ENCODE results near the gene FAAP20.
A peak's percentile ranks its signal among the peaks of the same experiment; 100 is the strongest.

Gene FAAP20

GRCh38 chr1:2194319-2194897 is at the start of gene FAAP20:
FAAP20 (minus strand) TSS chr1:2194772; CDS start chr1:2194749, 23 bp downstream.
- DNase-seq = peak; percentile 61

GRCh38 chr1:2242814-2243725 is 48.5 kb upstream of the FAAP20 start:
- no peak for DNase-seq

GRCh38 chr1:2241820-2242219 is 47.2 kb upstream of the FAAP20 start:
- DNase-seq = no peak

GRCh38 chr1:2240270-2241156 is 45.9 kb upstream of the FAAP20 start:
- DNase-seq = peak; percentile 76

- DNase-seq = no peak
These were observed 44.9 kb upstream of the FAAP20 start for GRCh38 chr1:2239384-2239985.

GRCh38 chr1:2239013-2239370 is 44.4 kb upstream of the FAAP20 start:
- DNase-seq = no peak

GRCh38 chr1:2238361-2239012 is 43.9 kb upstream of the FAAP20 start:
- no peak for DNase-seq

GRCh38 chr1:2237773-2238172 is 43.2 kb upstream of the FAAP20 start:
- no peak for DNase-seq

GRCh38 chr1:2236695-2237677 is 42.4 kb upstream of the FAAP20 start:
- DNase-seq = no peak

- no peak for DNase-seq
These were observed 40.9 kb upstream of the FAAP20 start for GRCh38 chr1:2235300-2235998.

- no peak for DNase-seq
These were observed 40.2 kb upstream of the FAAP20 start for GRCh38 chr1:2234762-2235113.

- peak; percentile 81 for DNase-seq
These were observed 39.6 kb upstream of the FAAP20 start for GRCh38 chr1:2233997-2234761.

- no peak for DNase-seq
These were observed 38.9 kb upstream of the FAAP20 start for GRCh38 chr1:2233468-2233867.

GRCh38 chr1:2232916-2233438 is 38.4 kb upstream of the FAAP20 start:
- peak; percentile 84 for DNase-seq

GRCh38 chr1:2232255-2232915 is 37.8 kb upstream of the FAAP20 start:
- DNase-seq = no peak

GRCh38 chr1:2231532-2232254 is 37.1 kb upstream of the FAAP20 start:
- DNase-seq = peak; percentile 53

- peak; percentile 38 for DNase-seq
These were observed 36.4 kb upstream of the FAAP20 start for GRCh38 chr1:2230781-2231531.
